VCaP (cell line): ENCODE results near the gene AMOTL2.

Source experiments
- H3K27ac ChIP-seq: fragments of 450-650 bp; 2 replicates; pipeline ENCODE4 v1.5.1; 2017
- CTCF ChIP-seq: fragments of 450-650 bp; conservative IDR thresholded peaks from 2 replicates; pipeline ENCODE4 v1.5.1; 2017; ENCODE audit warnings: mild to moderate bottlenecking, moderate library complexity

Gene AMOTL2

GRCh38 chr3:134364061-134364935 lies 9.9 kb downstream of the AMOTL2 start:
- H3K27ac ChIP-seq: no peak overlapping the region
- TF ChIP-seq CTCF: no peak

- TF ChIP-seq CTCF: no peak
- no peak overlapping the region for H3K27ac ChIP-seq
These were observed 10.9 kb downstream of the AMOTL2 start for GRCh38 chr3:134363381-134363755.

GRCh38 chr3:134362670-134363380 lies 11.4 kb downstream of the AMOTL2 start:
- H3K27ac ChIP-seq: no peak overlapping the region
- no peak for TF ChIP-seq CTCF

GRCh38 chr3:134362221-134362620 lies 12.0 kb downstream of the AMOTL2 start:
- TF ChIP-seq CTCF: no peak
- H3K27ac ChIP-seq: no peak overlapping the region

- no peak overlapping the region for H3K27ac ChIP-seq
- no peak for TF ChIP-seq CTCF
These were observed 12.9 kb downstream of the AMOTL2 start for GRCh38 chr3:134361162-134361835.

- no peak for TF ChIP-seq CTCF
- H3K27ac ChIP-seq: no peak overlapping the region
These were observed 14.2 kb downstream of the AMOTL2 start for GRCh38 chr3:134360046-134360445.
